HEK293T (cell line): ENCODE data around the gene TRAF2.
"Not testable (repeated sequence)": the region's sequence is repeated elsewhere in the genome, so short reads cannot be mapped to it uniquely, and the experiment has no call there.

Experiments used
- CTCF ChIA-PET: fragments of 350-600 bp; formaldehyde crosslinking; extraction: SDS; loops from one replicate; lab custom pipeline; 2021; ENCODE audit warnings: antibody characterized with exemption, inconsistent platforms; lab: Yijun Ruan, JAX
- POLR2A ChIA-PET: fragments of 350-600 bp; formaldehyde crosslinking; extraction: SDS; loops from one replicate; lab custom pipeline; 2020; ENCODE audit warnings: antibody characterized with exemption, inconsistent platforms; lab: Yijun Ruan, JAX
- DNase-seq: peaks from one replicate; pipeline ENCODE4 v3.0.0; 2012; ENCODE audit warnings: mixed read lengths; ENCODE audit errors: extremely low spot score
- ARNT ChIP-seq: fragments of 450-650 bp; IDR thresholded peaks from 2 replicates; pipeline ENCODE4 v1.6.1; 2017; ENCODE audit warnings: mild to moderate bottlenecking
- BHLHE40 ChIP-seq: fragments of 450-650 bp; IDR thresholded peaks from 2 replicates; pipeline ENCODE4 v1.6.1; 2016; ENCODE audit warnings: mild to moderate bottlenecking, moderate library complexity, borderline replicate concordance
- CTBP1 ChIP-seq: fragments of 450-650 bp; IDR thresholded peaks from 2 replicates; pipeline ENCODE4 v1.6.1; 2016; ENCODE audit warnings: borderline replicate concordance
- ELF4 ChIP-seq: fragments of 450-650 bp; IDR thresholded peaks from 2 replicates; pipeline ENCODE4 v1.6.1; 2017; ENCODE audit warnings: antibody characterized with exemption
- FOXA1 ChIP-seq: fragments of 450-650 bp; IDR thresholded peaks from 2 replicates; pipeline ENCODE4 v1.6.1; 2016; ENCODE audit warnings: mild to moderate bottlenecking
- FOXK2 ChIP-seq: fragments of 450-650 bp; IDR thresholded peaks from 2 replicates; pipeline ENCODE4 v1.6.1; 2016; ENCODE audit warnings: mild to moderate bottlenecking
- FOXM1 ChIP-seq: fragments of 450-650 bp; IDR thresholded peaks from 2 replicates; pipeline ENCODE4 v1.6.1; 2017; ENCODE audit warnings: mild to moderate bottlenecking, borderline replicate concordance
- HDGF ChIP-seq: fragments of 450-650 bp; IDR thresholded peaks from 2 replicates; pipeline ENCODE4 v1.6.1; 2017; ENCODE audit warnings: antibody characterized with exemption, borderline replicate concordance
- L3MBTL2 ChIP-seq: fragments of 450-650 bp; conservative IDR thresholded peaks from 2 replicates; pipeline ENCODE4 v1.6.1; 2016; ENCODE audit warnings: mild to moderate bottlenecking
- LEF1 ChIP-seq: fragments of 450-650 bp; IDR thresholded peaks from 2 replicates; pipeline ENCODE4 v1.6.1; 2017; ENCODE audit warnings: mild to moderate bottlenecking, borderline replicate concordance
- NFRKB ChIP-seq: fragments of 450-650 bp; IDR thresholded peaks from 2 replicates; pipeline ENCODE4 v1.6.1; 2016; ENCODE audit warnings: mild to moderate bottlenecking, moderate library complexity
- SP1 ChIP-seq: fragments of 450-650 bp; IDR thresholded peaks from 2 replicates; pipeline ENCODE4 v1.6.1; 2017
- SUZ12 ChIP-seq: fragments of 450-650 bp; IDR thresholded peaks from 2 replicates; pipeline ENCODE4 v1.6.1; 2016; ENCODE audit warnings: mild to moderate bottlenecking
- TARDBP ChIP-seq: fragments of 450-650 bp; IDR thresholded peaks from 2 replicates; pipeline ENCODE4 v1.6.1; 2016
- ZNF384 ChIP-seq: fragments of 450-650 bp; IDR thresholded peaks from 2 replicates; pipeline ENCODE4 v1.6.1; 2016
- TF ChIP-seq, protein P1 (sequence below): fragments of 450-650 bp; IDR thresholded peaks from 2 replicates; pipeline ENCODE4 v1.6.1; 2016

Gene TRAF2, protein sequence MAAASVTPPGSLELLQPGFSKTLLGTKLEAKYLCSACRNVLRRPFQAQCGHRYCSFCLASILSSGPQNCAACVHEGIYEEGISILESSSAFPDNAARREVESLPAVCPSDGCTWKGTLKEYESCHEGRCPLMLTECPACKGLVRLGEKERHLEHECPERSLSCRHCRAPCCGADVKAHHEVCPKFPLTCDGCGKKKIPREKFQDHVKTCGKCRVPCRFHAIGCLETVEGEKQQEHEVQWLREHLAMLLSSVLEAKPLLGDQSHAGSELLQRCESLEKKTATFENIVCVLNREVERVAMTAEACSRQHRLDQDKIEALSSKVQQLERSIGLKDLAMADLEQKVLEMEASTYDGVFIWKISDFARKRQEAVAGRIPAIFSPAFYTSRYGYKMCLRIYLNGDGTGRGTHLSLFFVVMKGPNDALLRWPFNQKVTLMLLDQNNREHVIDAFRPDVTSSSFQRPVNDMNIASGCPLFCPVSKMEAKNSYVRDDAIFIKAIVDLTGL

DNA sequence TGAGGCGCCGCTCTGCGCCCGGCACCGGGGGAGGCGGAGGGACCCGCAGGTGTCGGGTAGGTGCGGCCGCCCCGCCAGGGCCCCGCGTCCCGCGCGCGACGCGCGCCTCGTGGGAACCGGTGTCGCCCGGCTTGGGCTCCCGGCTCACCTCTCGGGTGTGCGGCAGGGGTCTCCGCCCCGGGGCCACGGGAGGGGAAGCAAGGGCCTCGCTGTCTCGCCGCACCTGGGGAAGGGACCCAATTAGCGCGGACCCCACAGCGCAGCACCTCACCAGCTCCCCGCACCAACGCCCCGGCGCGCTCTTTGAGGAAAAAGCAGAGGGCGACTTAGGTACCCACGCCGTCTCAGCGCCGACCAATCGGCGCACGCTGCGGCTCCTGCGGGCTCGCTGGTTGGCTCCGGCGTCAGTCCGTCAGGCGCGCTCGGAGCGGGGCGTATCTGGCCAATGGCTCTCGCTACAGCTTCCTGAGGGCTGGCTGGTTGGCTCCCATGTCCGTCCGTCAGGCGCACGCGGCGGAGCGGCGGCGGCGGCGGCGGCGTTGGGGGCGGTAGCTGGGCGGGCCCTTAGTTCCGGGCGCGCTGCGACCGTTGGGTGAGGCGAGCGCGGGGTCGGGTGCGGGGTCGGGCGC is at the start of gene TRAF2:
TSS of gene TRAF2 (plus strand) at position 567 of the 629 bp plus-strand sequence. CDS start 12,225 bp downstream, outside the sequence.
- ChIA-PET POLR2A (interaction anchor here (0.7 to 1.4 kb wide), 9 partner anchors 9 to 158 kb away, joined by 3 to 5 read pairs (median 3); partner anchors contain the start of gene EDF1), CTCF (interaction anchor here (0.8 kb wide), 1 partner anchor 101 kb away, joined by 4 read pairs; no protein-coding TSS in a partner anchor)

DNA sequence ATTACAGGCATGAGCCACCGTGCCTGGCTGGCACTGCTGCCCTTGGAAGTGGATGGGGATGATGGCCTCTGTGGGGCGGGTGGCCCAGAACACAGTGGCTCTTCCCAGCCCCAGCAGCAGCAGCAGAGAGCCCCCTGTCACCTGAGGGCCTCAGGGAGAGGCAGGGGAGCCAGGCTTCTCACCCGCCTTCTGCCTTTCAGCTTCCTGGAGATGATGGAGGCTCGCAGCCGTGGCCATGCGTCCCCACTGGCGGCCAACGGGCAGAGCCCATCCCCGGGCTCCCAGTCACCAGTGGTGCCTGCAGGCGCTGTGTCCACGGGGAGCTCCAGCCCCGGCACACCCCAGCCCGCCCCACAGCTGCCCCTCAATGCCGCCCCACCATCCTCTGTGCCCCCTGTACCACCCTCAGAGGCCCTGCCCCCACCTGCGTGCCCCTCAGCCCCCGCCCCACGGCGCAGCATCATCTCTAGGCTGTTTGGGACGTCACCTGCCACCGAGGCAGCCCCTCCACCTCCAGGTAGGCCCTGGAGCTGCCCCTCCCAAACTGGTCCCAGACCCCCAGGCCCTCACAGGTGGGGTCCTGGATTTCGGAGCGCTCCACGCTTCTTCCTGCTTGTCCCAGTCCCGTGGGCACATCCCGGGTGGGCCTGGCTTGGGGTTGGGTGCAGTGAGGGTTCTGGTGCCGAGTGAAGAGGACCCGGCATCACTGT is 49.0 kb upstream of the TRAF2 start:
- ChIA-PET POLR2A (interaction anchor here (1.4 kb wide), 1 partner anchor 11 kb away, joined by 4 read pairs; no protein-coding TSS in a partner anchor), CTCF (interaction anchor here (0.9 kb wide), 1 partner anchor 11 kb away, joined by 3 read pairs; no protein-coding TSS in a partner anchor)
- TF ChIP-seq LEF1 = no peak
- no peak for TF ChIP-seq ZNF384
- no peak for TF ChIP-seq BHLHE40
- no peak for TF ChIP-seq ARNT
- TF ChIP-seq HDGF = no peak
- no peak for TF ChIP-seq SUZ12
- TF ChIP-seq L3MBTL2 = no peak
- no peak for TF ChIP-seq NFRKB
- no peak for TF ChIP-seq SP1
- no peak for TF ChIP-seq CTBP1
- TF ChIP-seq ELF4 = no peak
- TF ChIP-seq FOXM1 = no peak
- DNase-seq = no peak

More for the DNA sequence above, at the start of gene TRAF2:
- DNase-seq = peak; percentile 100
- no peak for TF ChIP-seq FOXK2
- TF ChIP-seq FOXA1 = no peak
- TF ChIP-seq ELF4 = no peak
- TF ChIP-seq, protein P1, sequence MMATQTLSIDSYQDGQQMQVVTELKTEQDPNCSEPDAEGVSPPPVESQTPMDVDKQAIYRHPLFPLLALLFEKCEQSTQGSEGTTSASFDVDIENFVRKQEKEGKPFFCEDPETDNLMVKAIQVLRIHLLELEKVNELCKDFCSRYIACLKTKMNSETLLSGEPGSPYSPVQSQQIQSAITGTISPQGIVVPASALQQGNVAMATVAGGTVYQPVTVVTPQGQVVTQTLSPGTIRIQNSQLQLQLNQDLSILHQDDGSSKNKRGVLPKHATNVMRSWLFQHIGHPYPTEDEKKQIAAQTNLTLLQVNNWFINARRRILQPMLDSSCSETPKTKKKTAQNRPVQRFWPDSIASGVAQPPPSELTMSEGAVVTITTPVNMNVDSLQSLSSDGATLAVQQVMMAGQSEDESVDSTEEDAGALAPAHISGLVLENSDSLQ = peak; percentile 100
- peak; percentile 70 for TF ChIP-seq L3MBTL2
- TF ChIP-seq FOXM1 = peak; percentile 14; the same call in 1 of the 2 replicates

DNA sequence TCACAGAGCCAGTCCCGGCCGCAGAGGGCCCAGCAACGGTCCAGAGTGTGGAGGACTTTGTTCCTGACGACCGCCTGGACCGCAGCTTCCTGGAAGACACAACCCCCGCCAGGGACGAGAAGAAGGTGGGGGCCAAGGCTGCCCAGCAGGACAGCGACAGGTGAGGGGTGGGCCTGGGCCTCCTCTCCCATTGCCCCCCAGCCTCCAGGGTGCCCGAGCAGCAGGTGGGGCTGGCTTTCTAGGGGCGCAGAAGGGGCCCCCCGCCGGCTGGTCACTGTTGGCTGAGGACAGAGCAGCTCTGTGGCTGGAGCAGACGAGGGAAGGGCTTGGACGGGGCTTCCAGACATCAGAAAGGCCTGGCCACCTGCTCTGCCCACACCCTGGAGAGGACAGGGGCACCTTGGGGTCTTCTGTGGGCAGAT is 48.4 kb upstream of the TRAF2 start:
- DNase-seq = not testable (repeated sequence)
- CTCF ChIA-PET = interaction anchor here (0.9 kb wide), 1 partner anchor 12 kb away, joined by 3 read pairs; no protein-coding TSS in a partner anchor
- POLR2A ChIA-PET = interaction anchor here (1.4 kb wide), 1 partner anchor 10 kb away, joined by 4 read pairs; no protein-coding TSS in a partner anchor

DNA sequence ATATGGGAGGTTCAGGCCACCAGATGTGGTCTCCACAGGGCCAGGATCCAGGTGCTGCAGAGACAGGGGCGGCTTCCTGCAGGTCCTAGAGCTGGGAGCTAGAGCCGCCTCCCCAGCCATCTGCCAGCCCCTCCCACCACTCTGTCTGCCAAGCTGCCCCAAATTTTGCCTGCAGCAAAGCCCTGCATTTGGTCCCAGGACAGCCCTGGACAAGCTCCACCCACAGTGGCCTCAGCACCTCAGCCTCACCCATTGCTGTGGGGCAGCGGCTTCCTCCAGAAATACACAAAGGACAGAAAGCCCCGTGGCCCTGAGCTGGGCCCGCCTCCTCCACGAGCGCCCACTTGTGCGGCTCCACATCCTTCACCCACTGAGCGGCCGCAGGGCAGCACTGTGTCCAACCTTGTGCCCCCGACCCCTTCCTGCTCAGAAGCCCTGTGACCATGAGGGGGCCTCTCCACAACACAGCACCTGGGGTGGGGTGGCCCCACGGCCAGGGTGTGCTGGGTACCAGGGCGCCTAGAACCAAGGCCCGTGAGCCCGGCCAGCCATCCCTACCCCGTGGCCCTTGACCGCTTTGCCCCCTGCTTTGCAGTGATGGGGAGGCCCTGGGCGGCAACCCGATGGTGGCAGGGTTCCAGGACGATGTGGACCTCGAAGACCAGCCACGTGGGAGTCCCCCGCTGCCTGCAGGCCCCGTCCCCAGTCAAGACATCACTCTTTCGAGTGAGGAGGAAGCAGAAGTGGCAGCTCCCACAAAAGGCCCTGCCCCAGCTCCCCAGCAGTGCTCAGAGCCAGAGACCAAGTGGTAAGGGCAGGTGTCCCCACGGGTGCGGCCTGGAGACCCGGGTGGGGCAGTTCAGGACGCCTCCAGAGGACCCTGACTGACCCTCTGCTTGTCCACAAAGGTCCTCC is 47.7 kb upstream of the TRAF2 start:
- no peak for TF ChIP-seq L3MBTL2
- no peak for TF ChIP-seq ELF4
- TF ChIP-seq TARDBP = no peak
- TF ChIP-seq, protein P1 = no peak
- no peak for TF ChIP-seq NFRKB
- POLR2A ChIA-PET = interaction anchor here (0.6 kb wide), 1 partner anchor 31 kb away, joined by 3 read pairs; no protein-coding TSS in a partner anchor
- DNase-seq = no peak
- CTCF ChIA-PET = no interaction called here

DNA sequence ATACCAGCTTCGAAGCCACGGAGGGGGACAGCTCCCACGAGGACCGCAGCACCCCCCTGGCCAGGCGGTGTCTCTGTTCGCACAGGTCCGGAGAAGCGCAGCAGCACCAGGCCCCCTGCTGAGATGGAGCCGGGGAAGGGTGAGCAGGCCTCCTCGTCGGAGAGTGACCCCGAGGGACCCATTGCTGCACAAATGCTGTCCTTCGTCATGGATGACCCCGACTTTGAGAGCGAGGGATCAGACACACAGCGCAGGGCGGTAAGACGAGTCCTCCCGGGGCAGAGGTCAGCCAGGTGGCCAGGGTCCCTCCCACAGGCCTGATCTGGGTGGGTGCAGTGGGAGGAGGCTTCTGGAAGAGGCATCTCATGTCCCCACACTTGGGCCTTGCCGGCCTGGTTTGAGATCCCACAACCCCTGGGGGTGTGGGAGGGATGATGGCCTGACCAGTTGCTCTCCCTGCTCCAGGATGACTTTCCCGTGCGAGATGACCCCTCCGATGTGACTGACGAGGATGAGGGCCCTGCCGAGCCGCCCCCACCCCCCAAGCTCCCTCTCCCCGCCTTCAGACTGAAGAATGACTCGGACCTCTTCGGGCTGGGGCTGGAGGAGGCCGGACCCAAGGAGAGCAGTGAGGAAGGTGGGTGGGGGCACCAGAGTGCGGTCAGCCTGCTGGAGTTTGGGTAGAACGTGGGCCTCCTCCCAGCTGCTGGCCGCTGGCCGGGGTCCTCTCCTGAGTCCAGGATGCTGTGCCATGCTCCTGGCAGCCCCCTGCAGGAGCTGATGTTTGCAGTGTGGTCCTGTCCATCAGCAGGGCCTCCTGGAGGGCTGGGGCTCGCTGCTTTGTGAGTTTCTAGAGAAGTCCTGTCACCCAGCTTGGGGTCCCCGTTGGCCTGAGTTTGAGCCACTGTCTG is 46.8 kb upstream of the TRAF2 start:
- no peak for DNase-seq
- POLR2A ChIA-PET = interaction anchor here (1.8 kb wide), 1 partner anchor 17 kb away, joined by 4 read pairs; no protein-coding TSS in a partner anchor
- TF ChIP-seq ARNT = no peak
- TF ChIP-seq NFRKB = no peak
- no peak for TF ChIP-seq LEF1
- no peak for TF ChIP-seq FOXK2
- TF ChIP-seq ZNF384 = no peak
- TF ChIP-seq FOXM1 = no peak
- TF ChIP-seq CTBP1 = no peak
- TF ChIP-seq, protein P1 = no peak
- TF ChIP-seq ELF4 = no peak
- TF ChIP-seq SP1 = no peak
- TF ChIP-seq FOXA1 = no peak
- CTCF ChIA-PET = no interaction called here
